HCEC 1CT (cell line): ENCODE data around the gene APBA2.
A peak's percentile ranks its signal among the peaks of the same experiment; 100 is the strongest.
"Not testable (repeated sequence)": the region's sequence is repeated elsewhere in the genome, so short reads cannot be mapped to it uniquely, and the experiment has no call there.

Experiments used
- DNase-seq: peaks from one replicate; pipeline ENCODE4 v3.0.0-alpha.2; 2017

The APBA2 gene

GRCh38 chr15:29141308-29142128 is 255.7 kb downstream of the APBA2 start:
- DNase-seq, result no peak

- DNase-seq, result no peak
These were observed 256.5 kb downstream of the APBA2 start for GRCh38 chr15:29142129-29142747.

GRCh38 chr15:29143293-29143692 is 257.5 kb downstream of the APBA2 start:
- DNase-seq, result no peak

GRCh38 chr15:29143909-29144635 is 258.3 kb downstream of the APBA2 start:
- peak; percentile 70 for DNase-seq

- DNase-seq, result no peak
These were observed 263.9 kb downstream of the APBA2 start for GRCh38 chr15:29149738-29150075.

GRCh38 chr15:29150515-29151483 is 265.0 kb downstream of the APBA2 start:
- DNase-seq, result no peak

- DNase-seq, result no peak
These were observed 265.7 kb downstream of the APBA2 start for GRCh38 chr15:29151484-29151857.

- no peak for DNase-seq
These were observed 270.7 kb downstream of the APBA2 start for GRCh38 chr15:29156521-29156920.

- no peak for DNase-seq
These were observed 274.1 kb downstream of the APBA2 start for GRCh38 chr15:29159771-29160455.

- DNase-seq, result no peak
These were observed 276.6 kb downstream of the APBA2 start for GRCh38 chr15:29162411-29162810.

GRCh38 chr15:29167122-29167521 is 281.3 kb downstream of the APBA2 start:
- not testable (repeated sequence) for DNase-seq
